NCI-H128 (cell line): Measurements from ENCODE around the gene ACACB.

ENCODE experiments used
- DNase-seq: peaks from one replicate; lab custom pipeline; 2025; ENCODE audit not compliant: unreplicated experiment; lab: John Stamatoyannopoulos, UW

The ACACB gene

DNA sequence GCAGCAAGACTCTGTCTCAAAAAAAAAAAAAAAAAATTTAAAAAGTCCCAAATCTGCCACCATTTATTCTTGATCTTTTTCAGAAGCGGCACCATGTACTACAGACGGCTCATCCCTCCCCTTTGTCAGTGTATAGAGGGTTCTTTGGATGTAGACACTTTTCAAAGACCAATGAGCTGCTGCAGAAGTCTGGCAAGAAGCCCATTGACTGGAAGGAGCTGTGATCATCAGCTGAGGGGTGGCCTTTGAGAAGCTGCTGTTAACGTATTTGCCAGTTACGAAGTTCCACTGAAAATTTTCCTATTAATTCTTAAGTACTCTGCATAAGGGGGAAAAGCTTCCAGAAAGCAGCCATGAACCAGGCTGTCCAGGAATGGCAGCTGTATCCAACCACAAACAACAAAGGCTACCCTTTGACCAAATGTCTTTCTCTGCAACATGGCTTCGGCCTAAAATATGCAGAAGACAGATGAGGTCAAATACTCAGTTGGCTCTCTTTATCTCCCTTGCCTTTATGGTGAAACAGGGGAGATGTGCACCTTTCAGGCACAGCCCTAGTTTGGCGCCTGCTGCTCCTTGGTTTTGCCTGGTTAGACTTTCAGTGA is 6.5 kb upstream of the ACACB start:
- no peak for DNase-seq

GRCh38 chr12:109110988-109111495 is 5.3 kb upstream of the ACACB start:
- no peak for DNase-seq

GRCh38 chr12:109112720-109113465 is 3.5 kb upstream of the ACACB start:
- DNase-seq: no peak

GRCh38 chr12:109113661-109114321 is 2.6 kb upstream of the ACACB start:
- no peak for DNase-seq

- no peak for DNase-seq
Measured at GRCh38 chr12:109114644-109115043, 1.7 kb upstream of the ACACB start.

- DNase-seq: no peak
Measured at GRCh38 chr12:109115404-109115757, 1.0 kb upstream of the ACACB start.

- DNase-seq: no peak
Measured at GRCh38 chr12:109116611-109116949, 193 bp downstream of the ACACB start.

- DNase-seq: no peak
Measured at GRCh38 chr12:109120095-109120494, 3.7 kb downstream of the ACACB start.

DNA sequence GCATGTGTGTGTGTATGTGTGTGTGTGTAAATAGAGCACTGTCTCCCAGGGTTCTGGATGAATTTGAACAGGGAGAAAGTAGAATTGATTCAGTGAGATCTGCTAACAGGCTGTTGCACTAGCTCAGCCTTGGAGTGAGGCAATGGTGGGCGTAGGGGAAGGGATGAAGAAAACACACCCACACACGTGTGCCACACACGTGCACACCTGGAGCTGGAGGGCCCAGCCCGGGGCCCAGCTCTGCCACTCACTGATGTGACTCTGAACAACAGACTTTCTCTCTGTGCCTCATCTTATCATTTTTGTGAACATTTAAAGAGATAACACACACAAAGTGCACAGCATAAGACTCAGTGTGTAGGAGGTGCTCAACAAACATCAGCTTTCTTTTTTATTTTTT is 4.2 kb downstream of the ACACB start:
- no peak for DNase-seq

DNA sequence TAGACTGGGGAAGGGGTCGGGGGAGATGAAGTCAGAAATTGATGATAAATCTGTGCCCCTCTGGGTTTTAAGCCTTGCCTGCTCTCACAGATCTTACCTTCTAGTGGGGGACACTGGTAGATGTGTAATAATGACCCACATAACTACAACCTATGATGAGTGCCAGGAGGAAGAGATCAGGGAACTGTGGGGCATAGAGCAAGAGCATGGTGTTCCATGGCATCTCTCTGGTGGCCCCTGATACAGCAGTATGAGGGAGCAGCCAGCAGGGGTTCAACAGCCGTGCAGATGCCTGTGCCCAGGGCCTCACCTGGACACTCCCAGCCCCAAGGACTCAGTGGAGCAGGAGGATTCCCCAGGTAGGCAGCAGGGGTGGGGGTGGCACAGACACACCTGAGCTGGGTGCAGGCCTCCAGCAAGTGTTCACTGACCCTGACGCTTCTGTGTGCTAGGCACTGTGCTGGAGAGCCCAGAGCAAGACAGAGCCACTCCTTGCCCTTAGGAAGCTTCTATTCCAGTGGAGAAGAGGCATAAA is 5.0 kb downstream of the ACACB start:
- DNase-seq: no peak

DNA sequence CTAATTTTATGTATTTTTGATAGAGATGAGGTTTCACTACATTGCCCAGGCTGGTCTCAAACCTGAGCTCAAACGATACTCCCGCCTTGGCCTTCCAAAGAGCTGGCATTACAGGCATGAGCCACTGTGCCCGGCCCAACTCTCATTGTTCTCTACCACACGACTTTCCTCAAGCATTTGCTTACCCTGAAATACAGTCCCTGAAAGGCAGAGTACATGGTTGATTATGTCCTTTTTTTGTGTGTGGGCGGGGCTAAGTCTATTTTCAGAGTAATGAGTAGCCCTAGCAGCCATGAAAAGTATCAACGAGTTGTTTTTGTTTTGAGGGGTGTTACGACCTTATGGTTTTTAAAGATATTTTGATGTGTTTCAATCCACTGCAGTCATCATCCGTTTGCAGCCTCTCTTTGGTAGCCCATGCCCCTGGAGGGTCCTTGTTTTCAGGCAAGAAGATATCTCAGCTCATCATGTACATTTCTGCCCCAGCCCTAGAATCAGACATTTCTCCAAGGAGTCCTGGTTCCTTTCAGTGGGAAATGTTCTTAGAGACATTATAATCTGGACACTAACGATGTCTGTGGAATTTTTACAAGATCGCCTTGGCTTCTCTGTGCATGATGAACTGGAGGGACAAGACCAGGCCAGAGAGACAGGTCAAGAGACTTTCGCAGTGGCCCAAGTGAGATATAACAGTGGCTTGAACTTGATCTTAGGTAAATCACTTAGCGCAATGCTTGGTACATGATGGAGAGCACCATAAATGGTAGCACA is 8.7 kb downstream of the ACACB start:
- no peak for DNase-seq

DNA sequence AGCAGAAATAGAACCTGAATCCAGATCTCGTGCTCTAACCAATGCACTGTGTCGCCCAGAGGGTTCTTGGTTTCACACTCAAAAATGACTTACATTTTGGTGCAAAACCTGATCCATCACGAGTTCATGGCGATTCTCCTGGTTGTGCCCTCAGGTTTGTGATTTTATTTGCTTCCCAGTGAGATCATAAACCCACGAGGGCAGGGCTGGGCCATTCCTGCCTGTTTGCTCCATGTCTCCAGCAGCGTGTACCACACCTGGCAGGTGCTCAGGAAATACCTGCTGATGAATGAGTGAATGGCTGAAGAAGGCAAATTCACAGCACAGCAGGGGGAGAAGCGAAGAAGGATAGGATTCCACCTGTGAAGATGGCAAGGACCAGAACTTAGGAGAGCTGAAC is 9.4 kb downstream of the ACACB start:
- DNase-seq: no peak

DNA sequence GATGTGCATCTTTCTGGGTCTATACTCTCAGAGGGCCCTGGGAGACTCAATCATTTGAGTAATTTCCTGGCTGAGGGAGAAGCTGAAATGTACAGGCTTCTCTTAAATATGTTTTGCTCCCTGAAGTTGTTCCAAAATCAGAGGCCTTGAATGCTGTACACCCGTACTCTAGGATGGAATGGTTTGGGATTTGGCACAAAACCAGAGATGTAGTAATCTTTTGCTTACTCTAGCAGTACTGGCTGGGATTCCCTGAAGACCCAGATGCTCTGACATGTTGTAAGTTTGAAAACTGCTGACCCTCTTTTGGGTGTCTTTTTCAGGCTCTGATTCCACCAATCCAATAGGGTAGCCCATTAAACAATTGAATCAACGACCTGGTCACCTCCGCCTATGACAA is 10.4 kb downstream of the ACACB start:
- DNase-seq: no peak

DNA sequence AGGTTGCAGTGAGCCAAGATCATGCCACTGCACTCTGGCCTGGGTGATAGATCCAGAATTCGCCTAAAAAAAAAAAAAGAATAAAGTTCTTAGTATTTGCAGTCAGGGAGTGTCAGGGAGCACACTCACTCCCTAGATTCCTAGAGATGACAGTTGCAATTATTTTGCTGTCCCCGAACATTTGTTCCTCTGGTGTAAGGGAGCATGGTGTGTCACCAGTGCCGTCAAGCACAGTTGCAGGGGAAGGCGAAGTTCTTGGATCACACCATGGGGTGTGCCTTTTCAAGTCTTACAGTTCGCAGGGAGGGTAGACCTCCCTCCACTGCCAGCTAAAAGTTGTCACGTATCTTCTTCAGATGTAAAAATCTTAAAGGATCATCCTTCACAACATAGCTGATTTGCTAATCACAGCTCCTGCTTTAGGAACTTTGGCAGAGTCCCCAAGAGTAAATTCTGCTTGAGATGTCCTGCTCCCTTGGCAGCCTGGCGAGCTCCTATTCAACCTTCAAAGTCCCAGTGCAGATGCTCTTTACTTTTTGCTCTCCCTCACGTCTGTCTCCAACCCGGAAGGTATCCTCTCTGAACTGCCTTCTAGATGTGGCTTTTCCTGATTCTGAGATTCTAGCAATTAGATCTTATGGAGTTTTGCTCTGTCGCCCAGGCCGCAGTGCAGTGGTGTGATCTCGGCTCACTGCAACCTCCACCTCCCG is 11.3 kb downstream of the ACACB start:
- DNase-seq: no peak

DNA sequence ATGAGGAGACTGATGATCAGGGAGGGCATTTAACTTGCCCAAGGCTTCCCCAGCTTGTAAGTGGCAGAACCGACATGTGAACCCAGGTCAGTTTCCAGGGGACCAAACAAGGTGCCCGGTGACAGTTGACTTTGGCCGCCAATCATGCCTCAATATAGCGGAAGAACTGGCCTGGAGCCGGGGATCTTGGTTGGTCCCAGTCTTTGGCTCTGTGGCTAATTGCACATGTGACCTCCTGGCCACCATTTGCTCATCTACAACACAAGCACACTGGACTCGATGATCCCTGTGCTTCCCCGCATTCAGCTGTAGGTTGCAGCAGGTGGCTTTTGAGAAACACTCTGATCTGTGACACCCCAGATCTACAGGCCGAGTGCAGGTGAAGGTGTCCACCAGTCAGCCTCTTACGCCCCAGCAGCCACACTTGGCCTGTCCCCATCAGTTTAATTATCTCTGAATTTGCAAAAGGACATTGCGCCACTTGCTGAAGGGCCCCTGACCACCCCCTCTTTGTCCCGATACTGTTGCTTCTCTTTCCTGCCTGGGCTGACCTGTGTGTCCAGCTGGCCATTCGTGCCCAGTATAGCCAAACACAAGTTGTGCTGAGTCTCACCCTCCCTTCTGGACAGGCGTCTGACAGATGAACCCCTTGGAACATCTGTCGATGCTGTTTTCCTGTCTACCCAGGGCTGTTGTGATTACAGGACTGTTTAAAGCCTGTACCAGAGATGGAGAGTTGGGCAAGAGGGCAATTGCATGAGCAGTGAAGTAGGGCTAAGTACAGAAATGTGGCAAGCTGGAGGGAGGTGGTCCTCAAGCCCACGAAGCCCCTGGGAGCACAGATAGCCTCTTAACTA is 14.1 kb downstream of the ACACB start:
- no peak for DNase-seq

GRCh38 chr12:109131154-109132050 is 15.0 kb downstream of the ACACB start:
- DNase-seq: no peak

DNA sequence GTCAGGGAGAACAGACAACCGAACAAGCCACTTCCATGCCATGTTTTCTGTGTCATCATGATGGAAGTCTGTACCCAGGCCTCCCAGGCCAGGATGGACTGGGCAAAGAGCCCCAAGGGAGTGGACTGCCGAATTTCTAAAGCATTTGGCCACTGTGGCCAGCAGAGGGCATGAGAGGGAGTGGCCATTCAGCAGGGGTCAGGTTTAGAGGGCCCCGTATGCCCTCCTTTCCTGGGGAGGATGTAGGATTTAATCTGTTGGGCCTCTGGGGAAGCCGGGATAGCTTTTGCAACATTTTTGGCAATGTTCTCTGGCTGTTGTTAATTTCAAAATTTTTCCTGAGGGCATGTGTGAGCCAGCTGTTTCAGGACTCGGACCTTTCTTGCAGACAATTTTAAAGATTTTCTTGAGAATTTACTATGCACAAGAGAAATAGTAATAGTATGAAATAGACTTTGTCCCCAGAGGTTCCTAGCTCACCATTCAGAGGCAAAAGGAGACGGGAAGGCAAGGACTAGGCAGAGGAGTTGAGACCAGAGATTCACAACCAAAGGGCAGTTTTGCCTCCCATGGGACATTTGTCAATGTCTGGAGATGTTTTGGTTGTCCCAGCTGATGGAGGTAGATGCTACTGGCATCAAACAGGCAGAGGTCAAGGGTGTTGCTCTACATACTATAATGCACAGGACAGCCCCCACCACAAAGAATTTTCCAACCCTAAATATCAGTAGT is 18.0 kb downstream of the ACACB start:
- no peak for DNase-seq

DNA sequence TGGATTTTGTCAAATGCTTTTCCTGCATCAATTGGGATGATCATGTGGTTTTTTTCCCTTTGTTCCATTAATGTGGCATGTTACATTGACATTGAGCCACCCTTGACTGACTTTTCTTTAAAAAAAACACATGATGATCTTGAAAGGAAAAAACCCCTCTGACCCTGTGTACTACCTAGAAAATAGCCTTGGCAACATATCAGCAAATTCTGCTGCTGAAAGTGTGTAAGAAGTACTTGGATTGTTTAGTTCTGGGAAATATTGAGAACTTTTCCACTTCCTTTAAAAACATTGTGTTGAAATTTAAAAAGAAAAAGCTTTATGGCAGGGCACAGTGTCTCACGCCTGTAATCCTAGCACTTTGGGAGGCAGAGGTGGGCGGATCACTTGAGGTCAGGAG is 20.7 kb downstream of the ACACB start:
- no peak for DNase-seq
